SKM-1 treated with dmso at 0.1 percent for 144 hours (cell line): ENCODE measurements around the gene LONP2.
"Not testable (repeated sequence)": the region's sequence is repeated elsewhere in the genome, so short reads cannot be mapped to it uniquely, and the experiment has no call there.

Source experiments
- DNase-seq: peaks from one replicate; lab custom pipeline; 2025; ENCODE audit not compliant: unreplicated experiment; lab: John Stamatoyannopoulos, UW

The LONP2 gene

GRCh38 chr16:48332978-48333377 lies 88.9 kb downstream of the LONP2 start:
- DNase-seq, result no peak

DNA sequence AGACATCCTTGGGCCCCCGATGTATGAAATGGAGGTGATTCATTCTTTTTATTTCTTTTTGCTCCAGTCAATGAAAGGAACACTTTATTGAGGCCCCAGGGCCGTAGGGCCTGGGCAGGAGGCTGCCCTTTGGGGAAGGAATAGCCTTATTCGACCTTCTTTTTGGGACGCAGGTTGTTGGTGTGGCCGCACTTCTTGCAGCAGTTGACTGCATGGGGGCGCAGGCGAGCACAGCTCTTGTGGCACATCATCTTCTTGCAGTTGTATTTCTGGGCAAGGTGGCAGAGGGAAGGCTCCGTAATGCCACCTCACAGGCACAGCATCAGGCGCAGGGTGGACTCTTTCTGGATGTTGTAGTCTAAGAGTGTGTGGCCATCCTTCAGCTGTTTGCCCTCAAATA lies 90.2 kb downstream of the LONP2 start:
- DNase-seq, result no peak

DNA sequence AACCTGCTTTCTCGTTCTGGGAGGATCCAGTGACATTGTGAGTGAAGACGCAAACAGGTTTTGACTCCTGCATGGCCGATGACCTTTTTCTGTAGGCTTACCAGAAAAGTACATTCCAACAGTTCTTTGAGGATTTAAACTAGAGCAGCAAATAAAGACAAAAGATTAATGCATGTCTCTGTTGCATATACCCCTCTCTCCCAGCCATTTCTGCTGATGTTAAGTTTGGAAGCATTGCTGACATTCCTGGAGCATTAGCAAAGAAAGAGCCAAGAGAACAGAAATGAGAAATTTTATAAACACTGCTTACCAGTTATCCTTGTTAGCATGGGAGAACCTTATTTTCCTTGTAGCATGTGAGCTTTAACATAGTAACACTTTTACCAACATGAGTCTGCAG lies 91.9 kb downstream of the LONP2 start:
- DNase-seq, result no peak

- no peak for DNase-seq
Observed at GRCh38 chr16:48340054-48340453, 96.0 kb downstream of the LONP2 start.

GRCh38 chr16:48342591-48342990 lies 98.5 kb downstream of the LONP2 start:
- no peak for DNase-seq

DNA sequence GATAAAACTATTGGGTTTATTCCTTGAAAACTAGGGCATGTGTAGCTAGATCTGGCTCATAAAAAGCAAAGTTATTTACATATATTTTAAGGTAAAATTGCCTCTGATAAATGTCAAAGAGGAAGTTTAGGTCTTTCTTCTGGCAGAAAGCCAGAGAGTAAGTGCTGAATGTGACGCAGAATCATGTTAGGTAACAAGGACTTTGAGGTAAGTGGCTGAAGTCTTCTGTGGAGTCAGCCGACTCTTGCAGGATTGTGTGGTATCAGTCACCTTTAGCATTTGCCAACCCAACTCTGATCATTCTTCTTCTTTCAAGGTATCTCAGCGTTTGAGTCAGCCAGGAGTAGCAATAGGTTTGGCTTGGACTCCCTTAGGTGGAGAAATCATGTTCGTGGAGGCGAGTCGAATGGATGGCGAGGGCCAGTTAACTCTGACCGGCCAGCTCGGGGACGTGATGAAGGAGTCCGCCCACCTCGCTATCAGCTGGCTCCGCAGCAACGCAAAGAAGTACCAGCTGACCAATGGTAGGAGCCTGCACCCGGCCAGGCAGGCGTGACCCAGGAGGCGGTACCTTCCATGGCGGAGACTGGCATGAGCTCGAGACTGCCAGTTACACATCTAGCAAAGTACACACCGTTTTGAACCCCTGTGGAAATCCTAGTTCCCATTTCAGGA lies 103.2 kb downstream of the LONP2 start:
- peak; percentile 51 for DNase-seq

GRCh38 chr16:48347980-48348379 lies 103.9 kb downstream of the LONP2 start:
- no peak for DNase-seq

DNA sequence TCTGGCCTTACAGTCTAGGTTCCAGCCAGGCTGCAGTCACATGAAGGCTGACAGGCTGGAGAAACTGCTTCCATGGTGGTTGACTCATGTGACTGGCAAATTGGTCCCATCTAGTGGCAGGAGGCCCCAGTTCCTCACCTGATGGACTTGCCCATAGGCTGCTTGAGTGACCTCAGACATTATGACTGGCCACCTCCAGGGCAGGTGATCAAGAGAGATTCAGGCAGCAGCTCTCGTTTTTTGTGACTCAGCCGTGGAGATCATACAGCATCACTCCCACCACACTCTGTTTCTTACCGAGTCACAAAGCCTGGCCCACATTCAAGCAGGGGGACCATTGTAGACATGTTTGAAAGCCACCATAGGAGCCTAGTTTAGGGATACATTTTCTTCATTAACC lies 106.6 kb downstream of the LONP2 start:
- no peak for DNase-seq

GRCh38 chr16:48352648-48353390 lies 108.7 kb downstream of the LONP2 start:
- no peak for DNase-seq

GRCh38 chr16:48353565-48354163 lies 109.6 kb downstream of the LONP2 start:
- peak; percentile 72 for DNase-seq

DNA sequence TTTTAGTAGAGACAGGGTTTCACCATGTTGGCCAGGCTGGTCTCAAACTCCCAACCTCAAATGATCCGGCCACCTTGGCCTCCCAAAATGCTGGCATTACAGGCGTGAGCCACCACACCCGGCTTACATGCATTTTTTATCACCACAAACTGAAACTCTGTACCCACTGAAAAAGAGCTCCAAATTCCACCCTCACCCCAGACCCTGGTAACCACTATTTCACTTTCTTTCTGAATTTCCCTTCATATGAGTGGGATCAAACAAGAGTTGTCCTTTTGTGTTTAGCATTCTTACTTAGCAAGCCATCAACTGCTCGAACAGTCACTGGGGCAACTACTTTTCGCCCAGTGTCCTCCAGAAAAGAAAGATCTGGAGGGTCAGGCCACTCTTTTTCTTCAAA lies 110.3 kb downstream of the LONP2 start:
- DNase-seq, result not testable (repeated sequence)

DNA sequence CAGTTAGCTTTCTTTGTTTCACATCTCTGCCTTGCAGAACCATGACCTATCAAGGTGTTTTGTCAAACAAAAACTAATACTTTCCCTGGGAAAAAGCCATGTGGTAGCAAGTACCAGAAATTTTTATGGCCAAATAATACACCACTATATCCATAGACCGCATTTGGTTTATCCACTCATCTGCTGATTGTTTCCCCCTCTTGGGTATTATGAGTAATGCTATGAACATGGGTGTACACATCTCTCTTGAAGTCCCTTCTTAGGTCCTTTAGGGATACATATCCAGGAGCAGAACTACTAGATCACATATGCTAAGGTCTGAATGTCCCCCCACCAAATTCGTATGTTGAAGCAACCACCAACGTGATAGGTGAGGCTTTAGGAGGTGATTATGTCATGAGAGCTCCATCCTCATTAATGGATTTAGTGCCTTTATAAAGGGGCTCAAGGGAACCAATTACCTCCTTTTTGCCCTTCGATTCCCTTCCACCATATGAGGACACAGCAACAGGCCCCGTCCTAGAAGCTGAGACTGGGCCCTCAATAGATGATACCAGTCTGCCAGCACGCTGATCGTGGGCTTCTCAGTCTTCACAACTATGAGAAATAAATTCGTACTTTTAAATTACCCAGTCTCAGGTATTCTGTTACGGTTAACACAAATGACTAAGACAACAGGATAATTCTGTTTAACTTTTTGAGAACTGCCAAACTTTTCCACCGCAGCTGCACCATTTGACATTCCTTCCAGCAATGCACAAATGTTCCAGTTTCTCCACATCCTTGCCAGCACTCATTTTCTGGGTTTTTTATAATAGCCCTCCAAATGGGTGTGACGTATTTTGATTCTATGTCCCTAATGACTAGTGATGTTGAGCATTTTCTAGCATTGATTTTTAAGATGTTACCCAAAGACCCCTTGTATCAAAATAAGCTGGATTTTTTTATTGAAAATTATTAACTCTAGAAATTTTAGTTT lies 111.1 kb downstream of the LONP2 start:
- no peak for DNase-seq

- no peak for DNase-seq
Observed at GRCh38 chr16:48356633-48357376, 112.7 kb downstream of the LONP2 start.

GRCh38 chr16:48358419-48358818 lies 114.3 kb downstream of the LONP2 start:
- no peak for DNase-seq

- DNase-seq, result no peak
Observed at GRCh38 chr16:48359983-48360382, 115.9 kb downstream of the LONP2 start.

- DNase-seq, result no peak
Observed at GRCh38 chr16:48361012-48361411, 116.9 kb downstream of the LONP2 start.

- DNase-seq, result no peak
Observed at GRCh38 chr16:48361540-48362144, 117.5 kb downstream of the LONP2 start.

DNA sequence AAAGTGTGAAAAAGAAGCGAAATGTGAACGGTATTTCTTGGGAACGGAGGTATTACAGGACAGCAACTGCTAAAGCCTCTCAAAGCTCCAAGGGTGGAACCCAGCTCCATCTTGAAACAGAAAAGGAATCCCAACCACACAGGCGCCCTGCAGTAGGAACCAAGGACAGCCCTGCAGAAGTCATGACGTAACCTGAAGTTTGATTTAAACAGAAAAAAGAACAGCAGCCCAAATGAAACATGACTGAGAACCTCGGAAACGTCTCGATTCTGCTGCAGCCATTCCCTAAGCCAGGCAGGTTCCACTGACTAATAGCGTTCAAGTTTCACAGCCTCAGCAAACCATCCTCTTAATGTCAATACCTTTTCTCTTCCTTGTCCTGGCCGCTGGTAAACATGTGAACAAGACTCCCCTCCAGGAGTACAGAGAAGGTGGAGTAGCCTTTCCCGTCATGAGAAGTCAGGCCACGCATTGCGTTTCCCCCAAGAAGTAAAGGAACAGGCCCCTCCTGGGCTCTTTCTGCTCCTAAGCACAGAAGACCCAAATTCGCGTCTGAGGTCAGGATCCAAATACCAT lies 121.0 kb downstream of the LONP2 start:
- DNase-seq, result no peak

DNA sequence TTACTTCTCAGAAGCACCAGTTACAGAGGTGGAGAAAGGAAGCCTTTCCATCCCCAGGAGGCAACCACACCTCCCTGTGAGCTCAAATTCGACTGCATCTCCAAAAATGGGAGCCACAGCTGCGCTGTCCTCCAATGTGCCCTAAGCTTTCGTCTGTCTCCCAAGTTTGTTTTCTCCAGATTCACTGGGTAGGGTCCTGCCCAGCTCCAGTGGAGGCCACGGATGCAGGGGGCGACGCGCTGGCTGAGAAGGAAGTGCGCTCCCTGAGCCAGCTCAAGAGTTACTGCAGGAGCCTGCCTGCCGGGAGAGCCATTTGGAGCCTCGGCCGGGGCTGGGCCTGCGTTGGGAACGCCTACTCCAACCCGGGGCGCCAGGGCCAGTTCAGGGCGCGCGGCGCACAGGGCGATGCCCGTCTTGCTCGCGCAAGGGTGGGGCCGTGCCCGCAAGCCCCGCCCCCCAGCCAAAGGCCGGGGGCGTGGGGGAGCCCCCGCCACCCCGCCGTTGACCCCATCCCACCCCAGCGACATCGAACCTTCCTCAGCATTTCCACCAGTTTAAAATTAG lies 121.6 kb downstream of the LONP2 start:
- peak; percentile 64 for DNase-seq
